COLO829 (cell line): ENCODE results near the gene OR2D3.
"Not testable (repeated sequence)": the region's sequence is repeated elsewhere in the genome, so short reads cannot be mapped to it uniquely, and the experiment has no call there.

Experiments
- DNase-seq: peaks from one replicate; pipeline ENCODE4 v3.0.0; 2012; ENCODE audit warnings: low spot score

The OR2D3 gene

DNA sequence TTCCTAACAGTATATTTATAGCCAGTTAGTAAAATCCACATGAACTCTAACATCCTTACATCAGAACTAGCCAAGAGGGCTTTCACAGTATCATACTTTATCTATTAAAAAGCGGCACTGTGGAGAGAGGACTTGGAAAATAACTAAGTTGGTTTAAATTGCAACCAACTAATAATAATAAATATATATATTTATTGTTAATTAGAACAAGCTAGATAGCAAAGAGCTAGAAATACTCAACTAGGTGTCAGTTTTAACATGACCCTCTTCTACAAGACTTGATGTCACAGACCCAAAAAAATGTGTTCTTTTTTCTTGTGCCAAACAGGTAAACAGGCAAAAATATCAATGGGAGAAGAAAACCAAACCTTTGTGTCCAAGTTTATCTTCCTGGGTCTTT is at the start of gene OR2D3:
Gene OR2D3 (plus strand): TSS at position 301 of the 400 bp plus-strand sequence. CDS start 0 bp downstream, at position 301.
- DNase-seq = no peak

DNA sequence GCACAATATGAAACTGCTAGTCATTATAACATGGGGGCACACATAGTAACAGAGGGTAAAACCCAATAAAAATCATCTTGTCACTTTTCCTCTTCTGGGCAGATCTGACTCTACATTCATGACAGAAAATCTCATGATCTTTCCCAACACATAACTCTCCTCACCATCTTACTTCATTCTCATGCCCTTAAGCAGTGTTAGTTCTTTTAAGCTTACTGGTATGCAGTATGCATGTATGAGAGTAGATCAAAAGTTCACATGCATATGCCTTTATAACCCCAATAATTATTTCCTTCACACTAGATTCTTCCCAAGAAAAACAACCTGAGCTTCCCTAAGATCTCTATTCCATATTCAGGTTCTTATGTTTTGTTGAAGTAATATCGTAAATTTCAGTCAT is 49.5 kb upstream of the OR2D3 start:
- no peak for DNase-seq

DNA sequence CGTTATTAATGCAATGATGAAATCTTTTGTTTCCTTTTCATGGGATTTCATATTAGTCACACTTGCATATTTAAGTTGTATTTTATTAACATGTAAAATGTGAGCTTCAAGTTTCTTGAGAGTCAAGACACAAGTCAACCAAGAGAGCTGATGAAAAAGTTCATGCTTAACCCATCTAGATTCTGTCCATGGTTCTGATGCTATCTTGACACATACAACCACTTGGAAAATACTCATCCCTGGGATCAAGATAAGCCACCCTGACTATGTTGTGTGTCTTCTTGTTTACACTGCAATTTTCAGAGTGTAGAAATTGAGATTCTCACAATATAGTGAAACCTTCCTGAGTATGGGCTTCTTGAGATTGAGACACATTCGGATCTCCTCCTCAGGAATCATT is 45.0 kb upstream of the OR2D3 start:
- DNase-seq = no peak

DNA sequence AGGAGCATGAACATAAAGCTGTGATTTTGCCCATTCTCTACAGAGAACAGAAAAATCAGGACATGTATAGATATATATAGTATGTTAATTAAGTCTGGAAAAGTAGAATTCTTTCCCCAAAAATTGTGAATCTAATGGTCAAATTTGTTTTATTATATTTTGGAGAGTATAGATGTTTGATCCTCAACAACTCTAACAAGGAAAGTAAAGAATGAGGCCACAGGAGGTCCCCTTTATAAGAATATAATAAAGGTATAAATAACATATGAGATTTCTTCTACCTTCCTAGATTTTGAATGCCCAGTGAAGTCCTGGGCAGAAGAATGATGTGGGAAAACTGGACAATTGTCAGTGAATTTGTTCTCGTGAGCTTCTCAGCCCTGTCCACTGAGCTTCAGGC is 44.5 kb upstream of the OR2D3 start, which contains the start of gene OR10A4:
Gene OR10A4 (plus strand): TSS at position 301 of the 400 bp plus-strand sequence. CDS start 23 bp downstream, at position 324.
- DNase-seq = no peak

- no peak for DNase-seq
Measured at GRCh38 chr11:6876914-6877313, 43.9 kb upstream of the OR2D3 start.

DNA sequence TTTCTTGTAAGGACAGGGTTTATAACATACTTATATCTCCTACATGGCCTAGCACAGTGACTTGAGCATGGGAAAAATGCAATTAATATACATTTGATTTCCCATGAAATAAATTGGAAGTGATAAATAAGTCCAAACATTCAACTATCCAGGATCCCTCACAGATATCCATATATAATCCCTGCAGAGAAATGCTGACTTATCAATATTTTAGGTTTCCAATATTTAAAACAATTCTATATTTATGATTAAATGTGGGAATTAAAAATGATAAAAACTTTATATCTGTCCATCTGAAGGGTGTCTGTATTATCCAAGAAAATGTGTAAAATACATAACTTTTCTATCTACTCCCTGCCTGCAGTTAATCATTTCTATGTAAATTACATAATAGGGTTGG is 38.1 kb upstream of the OR2D3 start:
- no peak for DNase-seq

GRCh38 chr11:6887711-6888110 is 33.1 kb upstream of the OR2D3 start:
- not testable (repeated sequence) for DNase-seq

DNA sequence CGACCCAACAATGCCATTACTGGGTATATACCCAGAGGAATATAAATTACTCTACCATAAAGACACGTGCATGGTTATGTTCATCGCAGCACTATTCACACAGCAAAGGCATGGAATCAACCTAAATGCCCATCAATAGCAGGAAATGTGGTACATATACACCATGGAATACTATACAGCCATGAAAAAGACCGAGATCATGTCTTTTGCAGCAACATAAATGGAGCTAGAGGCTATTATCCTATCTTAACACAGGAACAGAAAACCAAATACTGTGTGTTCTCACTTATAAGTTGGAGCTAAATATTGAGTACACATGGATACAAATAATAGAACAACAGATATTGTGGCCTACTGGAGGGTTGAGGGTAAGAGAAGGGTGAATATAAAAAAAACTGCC is 32.0 kb upstream of the OR2D3 start:
- DNase-seq = no peak

GRCh38 chr11:6889835-6890234 is 31.0 kb upstream of the OR2D3 start:
- DNase-seq = no peak

DNA sequence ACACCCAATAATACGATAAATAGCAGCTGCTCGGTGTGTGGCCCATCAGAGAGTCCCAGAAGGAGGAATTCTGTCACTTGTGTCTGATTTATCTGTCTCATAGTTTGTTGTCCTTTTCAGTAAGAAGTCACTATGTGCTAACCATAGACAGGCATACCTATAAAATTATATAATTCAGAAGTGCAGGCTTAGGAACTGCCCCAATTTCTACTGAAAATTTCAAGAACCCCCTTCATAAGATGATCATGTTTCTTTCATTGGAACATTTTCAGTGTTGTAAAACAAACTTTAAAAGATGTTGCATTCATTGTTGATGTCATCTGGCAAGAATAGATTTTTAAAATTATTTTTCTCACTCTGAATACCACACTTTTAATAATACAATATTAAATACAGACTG is 28.4 kb upstream of the OR2D3 start, which contains the start of gene OR2D2:
Gene OR2D2 (minus strand): TSS at position 101 of the 400 bp plus-strand sequence. CDS start 0 bp downstream, at position 101.
- DNase-seq = no peak

GRCh38 chr11:6894097-6894496 is 26.7 kb upstream of the OR2D3 start:
- DNase-seq = no peak

DNA sequence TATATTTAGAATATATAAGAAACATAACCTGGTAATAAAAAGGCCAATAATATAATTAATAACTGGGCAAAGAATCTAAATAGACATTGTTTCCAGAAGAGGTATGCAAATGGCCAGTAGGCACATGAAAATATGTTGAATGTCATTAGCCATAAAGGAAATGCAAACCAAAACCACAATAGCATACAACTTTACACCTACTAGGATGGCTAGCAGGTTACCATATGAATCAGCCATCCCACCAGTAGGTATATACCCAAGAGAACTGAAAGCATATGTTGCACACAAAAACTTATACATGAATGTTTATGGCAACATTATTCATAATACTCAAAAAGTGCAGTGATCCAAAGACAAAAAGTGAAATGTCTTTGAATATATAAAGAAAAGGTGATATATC is 25.8 kb upstream of the OR2D3 start:
- no peak for DNase-seq

GRCh38 chr11:6898911-6899310 is 21.9 kb upstream of the OR2D3 start:
- DNase-seq = no peak

GRCh38 chr11:6900327-6900999 is 20.3 kb upstream of the OR2D3 start:
- DNase-seq = no peak

DNA sequence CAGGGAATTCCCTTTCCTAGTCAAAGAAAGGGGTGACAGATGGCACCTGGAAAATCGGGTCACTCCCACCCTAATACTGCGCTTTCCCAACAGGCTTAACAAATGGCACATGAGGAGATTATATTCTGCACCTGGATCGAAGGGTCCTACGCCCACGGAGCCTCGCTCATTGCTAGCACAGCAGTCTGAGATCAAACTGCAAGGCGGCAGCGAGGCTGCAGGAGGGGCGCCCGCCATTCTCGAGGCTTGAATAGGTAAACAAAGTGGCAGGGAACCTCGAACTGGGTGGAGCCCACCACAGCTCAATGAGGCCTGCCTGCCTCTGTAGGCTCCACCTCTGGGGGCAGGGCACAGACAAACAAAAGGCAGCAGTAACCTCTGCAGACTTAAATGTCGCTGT is 16.0 kb upstream of the OR2D3 start:
- DNase-seq = not testable (repeated sequence)

DNA sequence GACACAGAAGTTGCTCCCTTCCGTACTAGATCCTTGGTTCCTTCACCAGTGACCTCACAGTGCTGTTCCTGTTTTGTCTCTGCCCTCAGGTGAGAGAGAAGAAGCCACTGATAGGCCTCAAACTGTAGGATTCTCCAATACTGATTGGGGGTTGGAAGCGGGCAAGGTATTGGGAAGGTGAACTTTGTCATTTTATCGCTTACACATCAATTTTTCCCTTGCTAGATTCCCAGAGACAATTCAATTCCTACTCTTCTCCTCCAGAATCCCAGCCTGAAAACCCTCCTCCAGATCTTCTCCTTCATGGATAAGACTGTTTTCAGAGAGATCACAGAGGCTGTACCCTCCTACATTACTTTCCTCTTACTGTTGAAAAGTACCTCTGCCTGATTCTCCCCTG is 9.4 kb upstream of the OR2D3 start:
- DNase-seq = no peak

- DNase-seq = peak; percentile 8
Measured at GRCh38 chr11:6911948-6912347, 8.9 kb upstream of the OR2D3 start.

GRCh38 chr11:6919698-6920097 is 1.1 kb upstream of the OR2D3 start:
- no peak for DNase-seq

DNA sequence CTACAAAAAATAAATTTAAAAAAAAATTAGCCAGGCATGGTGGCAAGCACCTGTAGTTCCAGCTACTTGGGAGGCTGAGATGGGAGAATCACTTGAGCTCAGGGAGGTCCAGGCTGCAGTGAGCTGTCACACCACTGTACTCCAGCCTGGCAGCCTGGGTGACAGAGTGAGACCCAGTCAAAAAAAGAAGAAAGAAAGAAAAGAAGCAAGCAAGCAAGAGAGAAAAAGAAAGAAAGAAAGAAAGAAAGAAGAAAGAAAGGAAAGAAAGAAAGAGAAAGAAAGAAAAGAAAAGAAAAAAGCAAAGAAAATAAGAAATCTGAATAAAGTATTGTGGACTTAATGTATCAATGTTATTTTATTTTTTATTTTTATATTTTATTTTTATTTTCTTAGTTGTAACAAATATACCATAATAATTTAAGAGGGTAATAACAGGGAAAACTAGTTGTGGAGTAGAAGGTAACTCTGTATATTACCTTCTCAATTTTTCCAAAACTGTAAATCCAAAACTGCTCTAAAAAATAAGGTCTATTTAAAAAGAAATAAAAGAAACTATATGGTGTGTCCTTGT is 4.3 kb downstream of the OR2D3 start:
- DNase-seq = no peak

DNA sequence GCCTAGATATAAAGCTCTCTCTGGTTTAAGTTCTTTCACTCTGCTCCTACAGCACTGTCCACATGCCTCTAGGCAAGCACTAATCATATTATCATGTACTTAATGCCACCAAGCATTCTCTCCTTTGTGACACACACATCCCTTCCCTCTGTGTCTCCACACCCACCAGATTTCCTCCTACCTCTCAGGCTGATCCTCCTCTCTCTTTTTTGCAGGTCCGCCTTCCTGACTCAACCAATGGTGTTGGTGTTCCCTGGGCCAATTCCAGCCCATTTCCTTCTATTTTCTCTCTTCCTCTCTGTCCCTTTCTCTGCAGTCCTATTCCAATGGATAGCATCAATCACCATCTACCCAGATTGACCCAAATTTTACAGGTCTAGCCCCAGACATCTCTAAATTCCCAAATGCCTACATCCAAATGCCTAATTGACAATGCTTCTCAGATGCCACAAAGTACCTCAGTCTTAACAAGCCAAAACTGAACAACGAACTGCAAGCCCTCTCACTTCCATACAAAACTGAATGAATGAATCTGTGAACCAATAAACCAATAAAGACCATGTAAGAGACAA is 4.9 kb downstream of the OR2D3 start:
- DNase-seq = no peak

GRCh38 chr11:6926208-6927029 is 5.6 kb downstream of the OR2D3 start, which contains the start of gene ZNF215:
ZNF215 (plus strand) TSS chr11:6926426; CDS start chr11:6932273, 5,847 bp downstream.
- peak; percentile 50 for DNase-seq

DNA sequence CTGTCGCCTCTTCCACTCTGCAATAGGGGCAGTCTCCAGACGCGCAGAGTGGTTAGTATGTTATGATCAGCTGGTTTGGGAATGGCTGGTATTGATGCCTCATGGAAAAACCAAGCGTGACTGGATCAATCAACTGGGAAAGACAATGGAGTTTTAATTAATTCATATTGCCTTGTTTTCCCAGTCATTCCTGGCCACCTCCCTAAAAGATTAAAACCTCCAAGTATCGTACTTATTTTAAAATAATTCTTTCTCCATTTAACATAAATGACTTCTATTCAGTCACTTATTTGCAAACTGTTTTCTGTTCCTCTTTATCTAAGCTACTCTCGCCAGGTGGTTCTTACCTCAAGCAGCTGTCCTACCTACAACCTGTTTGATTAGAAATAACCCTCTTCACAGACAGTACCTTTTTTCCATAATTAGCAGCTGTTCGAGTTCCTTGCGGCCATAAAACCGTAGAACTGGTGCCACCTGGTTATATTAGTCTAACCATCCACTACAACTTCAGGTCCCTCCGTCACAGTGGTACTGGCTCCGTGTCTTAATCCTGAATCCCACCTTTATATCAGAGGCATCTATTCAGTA is 6.3 kb downstream of the OR2D3 start:
- DNase-seq = no peak
